GM18519 (cell line): ENCODE results near the gene TNNC2.

Experiments used
- ATAC-seq: cut with Tn5 transposase; IDR thresholded peaks from one replicate; pipeline ENCODE4 v1.9.1; 2021; ENCODE audit warnings: mild to moderate bottlenecking, moderate library complexity; ENCODE audit not compliant: unreplicated experiment, low FRiP score

TNNC2 gene

GRCh38 chr20:45788351-45788750 lies 38.8 kb downstream of the TNNC2 start:
- ATAC-seq, result no peak

- ATAC-seq, result no peak
These were observed 43.3 kb downstream of the TNNC2 start for GRCh38 chr20:45783656-45784294.

- ATAC-seq, result no peak
These were observed 44.2 kb downstream of the TNNC2 start for GRCh38 chr20:45782890-45783289.

GRCh38 chr20:45781391-45781931 lies 45.7 kb downstream of the TNNC2 start:
- ATAC-seq, result no peak

- ATAC-seq, result no peak
These were observed 47.0 kb downstream of the TNNC2 start for GRCh38 chr20:45780159-45780558.

- ATAC-seq, result no peak
These were observed 47.8 kb downstream of the TNNC2 start for GRCh38 chr20:45779011-45779915.

GRCh38 chr20:45776931-45777330 lies 50.2 kb downstream of the TNNC2 start:
- ATAC-seq, result no peak

GRCh38 chr20:45775411-45775810 lies 51.7 kb downstream of the TNNC2 start:
- no peak for ATAC-seq

- ATAC-seq, result no peak
These were observed 52.2 kb downstream of the TNNC2 start for GRCh38 chr20:45774945-45775344.
